Heart right ventricle (tissue), 16 donors: ENCODE results near the gene UBE3B. TPM values are rescaled to one million over a fixed set of nuclear protein-coding genes. Genes with fewer than 3 reads are reported as not detected.
A peak's percentile ranks its signal among the peaks of the same experiment; 100 is the strongest.

ENCODE experiments used
- ATAC-seq, 8 donors: fragments of 200-7000 bp; cut with Tn5 transposase; one replicate each; pipeline ENCODE4 v1.9.1; 2020; ENCODE audit warnings: mild to moderate bottlenecking in 8 of 8, moderate library complexity in 8 of 8, moderate number of reproducible peaks in 1 of 8
- DNase-seq, 2 donors: peaks; one replicate each; pipeline ENCODE4 v3.0.0-alpha.2; 2020
- H3K27ac ChIP-seq, 10 donors: fragments of 200-600 bp; sonication (generic) in 2 of 10; one replicate each; pipeline versions ENCODE4 v1.5.0 to v1.8.0; 2020 to 2022; ENCODE audit warnings: mild to moderate bottlenecking in 3 of 10
- H3K27me3 ChIP-seq, 7 donors: fragments of 200-600 bp; one replicate each; pipeline ENCODE4 v1.8.0; 2021 to 2022; ENCODE audit warnings: mild to moderate bottlenecking in 2 of 7
- H3K36me3 ChIP-seq, 9 donors: fragments of 200-600 bp; sonication (generic) in 1 of 9; one replicate each; pipeline versions ENCODE4 v1.5.0 to v1.8.0; 2020 to 2022; ENCODE audit warnings: mild to moderate bottlenecking in 2 of 9
- H3K4me1 ChIP-seq, 9 donors: fragments of 200-600 bp; sonication (generic) in 1 of 9; one replicate each; pipeline versions ENCODE4 v1.5.0 to v1.8.0; 2020 to 2022; ENCODE audit warnings: mild to moderate bottlenecking in 4 of 9
- H3K4me3 ChIP-seq, 10 donors: fragments of 200-600 bp; sonication (generic) in 2 of 10; one replicate each; pipeline versions ENCODE4 v1.5.0 to v1.8.0; 2020 to 2022; ENCODE audit warnings: mild to moderate bottlenecking in 7 of 10, moderate library complexity in 2 of 10
- H3K9me3 ChIP-seq, 11 donors: fragments of 200-600 bp in 10 of 11; sonication (generic) in 2 of 11; one replicate each; pipeline versions ENCODE4 v1.5.0 to v1.8.0; 2013 to 2022; ENCODE audit warnings: mild to moderate bottlenecking in 2 of 11, control low read depth in 1 of 11, moderate library complexity in 1 of 11
- WGBS, 2 donors: extraction: QIAGEN DNeasy Blood & Tissue Kit; methylation state at CpG; one replicate each; pipeline ENCODE4 v1.1.7; 2013; ENCODE audit warnings: inconsistent platforms in 1 of 2; 5-methylcytosine and 5-hydroxymethylcytosine counted together
- intact Hi-C, 10 donors: fragments of 100-400 bp; cut with DNase I; formaldehyde crosslinking; loops; one replicate each; pipeline versions ENCODE4 v1.11.1 to v1.14.2; 2022
- polyA plus RNA-seq, 2 donors: library from polyadenylated mRNA; stranded (reverse); fragments of 200-250 nt; gene quantifications; one replicate each; pipeline ENCODE4 v1.2.3, GENCODE V29; 2013
- total RNA-seq, 10 donors: library from RNA; stranded (reverse); fragmentation: NEBNext Ultra II Directional in 3 of 10; extraction: Animal tissue kit (Norgen Biotek cat#: 25700) in 3 of 10; gene quantifications; one replicate each; pipeline versions ENCODE4 v1.2.1 to v1.2.4, GENCODE V29; 2021 to 2023
- TF ChIP-seq, protein P1 (sequence below), 9 donors: fragments of 200-600 bp; sonication (generic) in 2 of 9; IDR thresholded peaks; one replicate each; pipeline versions ENCODE4 v1.5.0 to v1.8.0; 2021 to 2022; ENCODE audit warnings: antibody characterized with exemption in 9 of 9, mild to moderate bottlenecking in 5 of 9, moderate library complexity in 1 of 9
- donor health status: Arrhythmogenic right ventricular cardiomyopathy.
- donor health status: ischemic (EF 13 %, LVEDD 7.1; RV severe dilation, severe dysfunction).
- donor health status: healthy with polysubstance abuse.
- donor health status: DM: no; HTN: yes; CAD: no.
- donor health status: DM: no; HTN: no; CAD: no.
- donor health status: ischemic (EF 25% LVEDD 6.9; RV normal size, moderate dysfunction).
- donor health status: ischemic (EF 25% LVEDD 5.7; RV mildly dilated, moderate dysfunction).
- donor health status: healthy.
- donor health status: DM: yes; HTN: yes; CAD: no.
- donor health status: Ischemic cardiomyopathy.
- donor health status: ischemic (EF 35%, LVEDD 5.7; RV mildly dilated, moderate dysfunction).
- donor health status: nonischemic (EF 11% LVEDD 7.7; RV severe dilation, severe dysfunction).
- donor health status: DM: yes; HTN: yes; CAD: no.
- donor health status: PGD.
- donor health status: ischemic (EF 29% LVEDD 5.4; RV normal size, mild dysfunction).
- donor health status: nonischemic (EF 23%, LVEDD 6.1; RV moderate dilation, normal function).

The UBE3B gene
- total and polyA plus RNA-seq, 12 donors: 13.7 to 58.8 (median 55.5) TPM

DNA sequence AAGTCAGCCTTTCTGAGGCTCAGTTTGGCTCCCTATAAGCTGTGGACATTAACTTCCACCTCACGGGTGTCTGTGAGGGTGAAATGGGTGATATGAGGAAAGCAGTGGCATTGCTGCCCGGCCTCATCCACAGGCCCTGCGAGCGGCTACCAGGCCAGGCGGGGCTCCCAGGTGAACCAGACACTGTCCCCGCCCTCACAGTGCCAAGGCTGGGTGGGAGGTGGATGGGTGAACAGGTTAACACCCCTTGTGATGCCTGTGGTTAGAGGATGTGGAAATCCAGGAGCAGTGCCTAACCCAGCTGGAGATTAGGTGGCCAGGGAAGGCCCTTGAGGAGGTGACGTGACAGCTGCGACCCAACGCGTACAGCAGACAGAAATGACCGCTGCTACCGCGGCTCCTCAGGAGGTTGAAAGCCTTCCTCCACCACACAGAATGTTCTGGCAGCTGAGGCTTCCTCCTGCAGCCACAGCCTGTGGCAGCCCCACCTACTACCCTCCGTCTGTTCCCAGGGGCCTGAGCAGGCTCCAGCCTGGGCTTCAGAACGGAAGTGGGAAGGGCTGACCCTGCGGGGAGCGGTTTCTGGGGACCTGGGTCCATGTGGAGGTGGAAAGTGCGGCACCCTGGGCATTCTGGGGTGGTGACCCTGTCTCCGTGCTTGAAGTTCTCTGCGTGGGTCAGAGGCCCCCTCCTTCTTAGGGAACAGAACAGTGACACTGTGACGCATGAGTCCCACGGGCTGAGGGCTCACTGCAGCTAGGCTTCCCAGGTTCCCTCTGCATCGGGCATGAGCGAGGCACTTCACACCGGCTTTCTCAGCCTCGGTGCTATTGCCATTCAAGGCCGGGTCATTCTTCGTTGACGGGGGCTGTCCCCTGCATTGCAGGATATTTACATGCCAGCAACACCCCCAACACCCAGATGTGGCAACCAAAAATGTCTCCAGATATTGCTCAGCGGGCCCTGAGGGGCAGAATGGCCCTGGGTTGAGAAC is 86.2 kb downstream of the UBE3B start:
- intact Hi-C loops: no loop called here
- Histone ChIP-seq H3K4me1 (peaks cover 0 to 18% (median 6%) of the 10 kb centered on the region in 9 donors), H3K4me3 (peak overlapping the region in 5 of 10 donors; percentile 8 to 30 (median 22)), H3K27ac (peak overlapping the region; percentile 38 to 83 (median 64)), H3K36me3 (peaks cover 0 to 92% (median 26%) of the 10 kb centered on the region in 9 donors), H3K27me3 (no peaks in the 10 kb centered on the region), H3K9me3 (no peaks in the 10 kb centered on the region)
- peak; percentile 57 to 62 for DNase-seq
- peak; percentile 71 to 91 (median 86) for ATAC-seq
- TF ChIP-seq, protein P1, sequence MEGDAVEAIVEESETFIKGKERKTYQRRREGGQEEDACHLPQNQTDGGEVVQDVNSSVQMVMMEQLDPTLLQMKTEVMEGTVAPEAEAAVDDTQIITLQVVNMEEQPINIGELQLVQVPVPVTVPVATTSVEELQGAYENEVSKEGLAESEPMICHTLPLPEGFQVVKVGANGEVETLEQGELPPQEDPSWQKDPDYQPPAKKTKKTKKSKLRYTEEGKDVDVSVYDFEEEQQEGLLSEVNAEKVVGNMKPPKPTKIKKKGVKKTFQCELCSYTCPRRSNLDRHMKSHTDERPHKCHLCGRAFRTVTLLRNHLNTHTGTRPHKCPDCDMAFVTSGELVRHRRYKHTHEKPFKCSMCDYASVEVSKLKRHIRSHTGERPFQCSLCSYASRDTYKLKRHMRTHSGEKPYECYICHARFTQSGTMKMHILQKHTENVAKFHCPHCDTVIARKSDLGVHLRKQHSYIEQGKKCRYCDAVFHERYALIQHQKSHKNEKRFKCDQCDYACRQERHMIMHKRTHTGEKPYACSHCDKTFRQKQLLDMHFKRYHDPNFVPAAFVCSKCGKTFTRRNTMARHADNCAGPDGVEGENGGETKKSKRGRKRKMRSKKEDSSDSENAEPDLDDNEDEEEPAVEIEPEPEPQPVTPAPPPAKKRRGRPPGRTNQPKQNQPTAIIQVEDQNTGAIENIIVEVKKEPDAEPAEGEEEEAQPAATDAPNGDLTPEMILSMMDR (IDR thresholded peaks at IDR 0.05): no peak
- 56 to 65% methylated on average over 30 of the region's 30 CpGs for WGBS, 2 donors

DNA sequence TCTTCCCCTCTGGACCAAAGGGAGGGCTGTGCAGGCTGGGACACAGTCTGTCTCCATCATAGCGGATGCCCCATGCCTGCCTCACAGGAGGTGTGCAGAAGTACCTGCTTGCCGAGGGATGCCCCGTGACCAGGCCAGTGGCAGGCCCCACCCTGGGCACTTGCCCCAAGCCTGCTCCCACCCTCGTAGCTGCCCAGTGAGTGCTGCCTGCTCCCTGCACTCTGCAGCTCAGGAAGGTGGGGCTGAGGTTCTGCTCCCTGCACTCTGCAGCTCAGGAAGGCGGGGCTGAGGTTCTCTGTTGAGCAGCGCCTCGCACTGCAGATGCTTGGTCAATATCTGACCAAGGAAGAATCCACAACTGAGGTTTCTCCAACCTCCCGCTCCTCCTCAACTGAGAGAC is 89.0 kb downstream of the UBE3B start:
- Histone ChIP-seq H3K27ac (no peak overlapping the region), H3K9me3 (no peaks in the 10 kb centered on the region), H3K4me1 (peaks cover 0 to 32% (median 6%) of the 10 kb centered on the region in 9 donors), H3K4me3 (no peak overlapping the region), H3K36me3 (peaks cover 0 to 95% (median 26%) of the 10 kb centered on the region in 9 donors), H3K27me3 (no peaks in the 10 kb centered on the region)
- WGBS, 2 donors: 93% methylated on average over 8 of the region's 8 CpGs
- TF ChIP-seq, protein P1 (IDR thresholded peaks at IDR 0.05): no peak
- intact Hi-C loops: no loop called here
- DNase-seq (no peak), ATAC-seq (no peak)

DNA sequence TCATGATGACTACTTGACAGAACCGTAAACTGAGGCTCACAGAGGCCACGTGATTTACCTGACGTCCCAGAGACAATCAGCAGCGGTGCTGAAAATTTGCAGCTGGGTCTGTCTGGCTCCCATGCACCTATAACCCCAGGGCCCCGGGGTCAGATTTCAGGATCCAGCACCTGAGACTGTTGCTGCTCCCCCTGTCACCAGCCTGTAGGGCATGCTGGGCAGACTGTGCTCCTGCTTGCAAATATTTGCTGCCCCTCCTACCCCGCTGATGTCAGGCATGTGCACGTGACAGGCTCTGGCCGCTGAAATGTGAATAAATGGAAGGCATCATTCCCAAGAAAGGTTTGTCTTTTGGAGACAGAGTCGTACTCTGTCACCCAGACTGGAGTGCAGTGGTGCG is 89.9 kb downstream of the UBE3B start:
- Histone ChIP-seq H3K4me3 (no peak overlapping the region), H3K4me1 (peaks cover under 1 to 34% (median 6%) of the 10 kb centered on the region in 9 donors), H3K9me3 (no peaks in the 10 kb centered on the region), H3K36me3 (peaks cover 0 to 89% (median 18%) of the 10 kb centered on the region in 9 donors), H3K27me3 (no peaks in the 10 kb centered on the region), H3K27ac (no peak overlapping the region)
- TF ChIP-seq, protein P1 (IDR thresholded peaks at IDR 0.05): no peak
- 91 to 92% methylated on average over 10 of the region's 10 CpGs for WGBS, 2 donors
- intact Hi-C loops: no loop called here
- no peak for DNase-seq
- ATAC-seq: no peak

DNA sequence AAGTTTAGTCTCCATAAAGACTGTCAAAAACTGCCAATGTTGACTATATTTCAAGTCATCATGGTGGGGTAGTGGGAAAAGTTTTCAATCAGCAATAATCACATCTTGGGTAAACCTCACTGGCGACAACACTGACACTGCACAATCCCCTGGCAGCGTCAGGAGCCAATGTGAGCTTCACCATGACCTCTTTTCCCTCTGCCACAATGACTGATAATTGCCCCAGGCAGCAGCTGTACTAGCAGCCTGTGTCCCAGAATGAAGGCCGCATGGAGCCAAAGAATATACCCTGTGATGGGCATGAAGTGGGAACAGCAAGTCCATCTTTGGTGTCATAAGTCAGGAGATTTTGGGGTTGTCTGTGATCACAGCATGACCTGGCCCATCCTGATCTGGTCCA is 90.5 kb downstream of the UBE3B start:
- Histone ChIP-seq H3K4me3 (no peak overlapping the region), H3K27ac (no peak overlapping the region), H3K36me3 (peaks cover 0 to 82% (median 16%) of the 10 kb centered on the region in 9 donors), H3K27me3 (no peaks in the 10 kb centered on the region), H3K9me3 (no peaks in the 10 kb centered on the region), H3K4me1 (peaks cover 6 to 38% (median 12%) of the 10 kb centered on the region in 9 donors)
- intact Hi-C loops: no loop called here
- WGBS, 2 donors: 84 to 85% methylated on average over 3 of the region's 3 CpGs
- no peak for DNase-seq
- ATAC-seq: peak in 1 of 8 donors; percentile 53
- TF ChIP-seq, protein P1 (IDR thresholded peaks at IDR 0.05): no peak
